Measurements from ENCODE around the gene LRMDA. TPM values are rescaled to one million over a fixed set of nuclear protein-coding genes. Genes with fewer than 3 reads are reported as not detected.

Gene LRMDA
- total RNA-seq, 4 donors from 2014 or later: 9.8 to 18.6 (median 15.8) TPM

- Histone ChIP-seq H3K27ac (no peak overlapping the region), H3K9me3 (peaks cover 0 to 17% (median 4%) of the 10 kb centered on the region in 4 donors), H3K4me3 (no peak overlapping the region), H3K36me3 (no peaks in the 10 kb centered on the region), H3K4me1 (no peaks in the 10 kb centered on the region), H3K27me3 (no peaks in the 10 kb centered on the region)
- TF ChIP-seq EP300 (IDR thresholded peaks at IDR 0.05): no peak
- TF ChIP-seq POLR2A (IDR thresholded peaks at IDR 0.05): no peak
- TF ChIP-seq CTCF (IDR thresholded peaks at IDR 0.05): no peak
- DNase-seq (ENCODE audit: low spot score in 2 of 2): no peak
Measured at GRCh38 chr10:76342996-76343395, 911.6 kb downstream of the LRMDA start.

- H3K9me3 ChIP-seq: peaks cover 0 to 14% (median 4%) of the 10 kb centered on the region in 4 donors
- no peaks in the 10 kb centered on the region for H3K4me1 ChIP-seq
- 89 to 95% methylated on average over 2 of the region's 2 CpGs for WGBS, 2 donors
- H3K27ac ChIP-seq: no peak overlapping the region
- no peaks in the 10 kb centered on the region for H3K36me3 ChIP-seq
- TF ChIP-seq EP300 (IDR thresholded peaks at IDR 0.05) (no peak), CTCF (IDR thresholded peaks at IDR 0.05) (no peak)
- no peaks in the 10 kb centered on the region for H3K27me3 ChIP-seq
- no peak for DNase-seq (ENCODE audit: low spot score in 2 of 2)
- H3K4me3 ChIP-seq: no peak overlapping the region
Measured at GRCh38 chr10:76347832-76348231, 916.4 kb downstream of the LRMDA start.

- no peak overlapping the region for H3K27ac ChIP-seq
- H3K4me1 ChIP-seq: no peaks in the 10 kb centered on the region
- H3K4me3 ChIP-seq: no peak overlapping the region
- H3K27me3 ChIP-seq: no peaks in the 10 kb centered on the region
- no peaks in the 10 kb centered on the region for H3K36me3 ChIP-seq
- DNase-seq (ENCODE audit: low spot score in 2 of 2): no peak
- H3K9me3 ChIP-seq: no peaks in the 10 kb centered on the region
- TF ChIP-seq EP300 (IDR thresholded peaks at IDR 0.05) (no peak), CTCF (IDR thresholded peaks at IDR 0.05) (no peak), POLR2A (IDR thresholded peaks at IDR 0.05) (no peak)
- WGBS, 2 donors: 78 to 79% methylated on average over 4 of the region's 4 CpGs
Measured at GRCh38 chr10:76350583-76350982, 919.2 kb downstream of the LRMDA start.

GRCh38 chr10:76352300-76352699, 920.9 kb downstream of the LRMDA start:
- no peaks in the 10 kb centered on the region for H3K4me1 ChIP-seq
- H3K9me3 ChIP-seq: no peaks in the 10 kb centered on the region
- WGBS, 2 donors: 91 to 95% methylated on average over 5 of the region's 5 CpGs
- no peak overlapping the region for H3K27ac ChIP-seq
- DNase-seq (ENCODE audit: low spot score in 2 of 2): no peak
- no peaks in the 10 kb centered on the region for H3K36me3 ChIP-seq
- no peak overlapping the region for H3K4me3 ChIP-seq
- TF ChIP-seq POLR2A (IDR thresholded peaks at IDR 0.05): no peak
- no peak for TF ChIP-seq CTCF (IDR thresholded peaks at IDR 0.05)
- no peak for TF ChIP-seq EP300 (IDR thresholded peaks at IDR 0.05)
- no peaks in the 10 kb centered on the region for H3K27me3 ChIP-seq

GRCh38 chr10:76353237-76353851, 921.9 kb downstream of the LRMDA start:
- DNase-seq (ENCODE audit: low spot score in 2 of 2): no peak
- TF ChIP-seq CTCF (IDR thresholded peaks at IDR 0.05) (no peak), POLR2A (IDR thresholded peaks at IDR 0.05) (no peak), EP300 (IDR thresholded peaks at IDR 0.05) (no peak)
- Histone ChIP-seq H3K36me3 (no peaks in the 10 kb centered on the region), H3K9me3 (no peaks in the 10 kb centered on the region), H3K4me1 (no peaks in the 10 kb centered on the region), H3K4me3 (no peak overlapping the region), H3K27ac (no peak overlapping the region), H3K27me3 (no peaks in the 10 kb centered on the region)
- 38 to 55% methylated on average over 6 of the region's 6 CpGs for WGBS, 2 donors

Data from tibial nerve (tissue), 4 donors.